Coronary artery (tissue), 2 donors: ENCODE results near the gene TPO.

Source experiments
- DNase-seq: peaks from one replicate; pipeline ENCODE4 v3.0.0-alpha.2; 2017; ENCODE audit warnings: low spot score
- H3K27ac ChIP-seq, 2 donors: fragments of 200-600 bp; sonication (generic); one replicate each; pipeline ENCODE4 v1.5.1; 2016 to 2019
- H3K4me3 ChIP-seq: fragments of 200-600 bp; sonication (generic); 2 replicates; pipeline ENCODE4 v1.5.1; 2016; ENCODE audit warnings: mild to moderate bottlenecking, moderate library complexity
- CTCF ChIP-seq: fragments of 200-600 bp; sonication (generic); IDR thresholded peaks from one replicate; pipeline ENCODE4 v1.5.1; 2019; ENCODE audit warnings: antibody characterized with exemption

The TPO gene

GRCh38 chr2:1546023-1546591 lies 132.8 kb downstream of the TPO start:
- no peak overlapping the region for H3K4me3 ChIP-seq
- no peak overlapping the region for H3K27ac ChIP-seq
- no peak for TF ChIP-seq CTCF
- DNase-seq: no peak

- no peak for TF ChIP-seq CTCF
- no peak overlapping the region for H3K4me3 ChIP-seq
- DNase-seq: no peak
- no peak overlapping the region for H3K27ac ChIP-seq
Measured at GRCh38 chr2:1546901-1547300, 133.6 kb downstream of the TPO start.

GRCh38 chr2:1548910-1549673 lies 135.8 kb downstream of the TPO start:
- H3K4me3 ChIP-seq: no peak overlapping the region
- no peak for DNase-seq
- no peak for TF ChIP-seq CTCF
- no peak overlapping the region for H3K27ac ChIP-seq

GRCh38 chr2:1550076-1550475 lies 136.8 kb downstream of the TPO start:
- TF ChIP-seq CTCF: no peak
- no peak for DNase-seq

GRCh38 chr2:1550658-1551316 lies 137.5 kb downstream of the TPO start:
- Histone ChIP-seq H3K27ac (no peak overlapping the region), H3K4me3 (peak overlapping the region; percentile 45)
- no peak for DNase-seq
- peak; percentile 94 for TF ChIP-seq CTCF

More at GRCh38 chr2:1550076-1550475, 136.8 kb downstream of the TPO start:
- Histone ChIP-seq H3K27ac (no peak overlapping the region), H3K4me3 (no peak overlapping the region)

- Histone ChIP-seq H3K4me3 (no peak overlapping the region), H3K27ac (no peak overlapping the region)
- DNase-seq: no peak
- TF ChIP-seq CTCF: no peak
Measured at GRCh38 chr2:1551905-1552304, 138.6 kb downstream of the TPO start.
